Bronchial epithelial cell (primary cell): ENCODE results near the gene MRPL51. TPM values are rescaled to one million over a fixed set of nuclear protein-coding genes. Genes with fewer than 3 reads are reported as not detected.
A peak's percentile ranks its signal among the peaks of the same experiment; 100 is the strongest.
"Not testable (repeated sequence)": the region's sequence is repeated elsewhere in the genome, so short reads cannot be mapped to it uniquely, and the experiment has no call there.

Experiments
- DNase-seq: peaks from one replicate; pipeline ENCODE4 v3.0.0-alpha.2; 2010; ENCODE audit warnings: low read depth
- FAIRE-seq: peaks from 2 replicates; lab custom pipeline; 2011; peaks lifted over from hg19 to GRCh38; lab: Jason Lieb, UNC
- H3K27me3 ChIP-seq: 2 replicates; pipeline ENCODE4 v1.5.1; 2011; ENCODE audit warnings: low read length; ENCODE audit not compliant: control insufficient read depth, insufficient read depth
- H3K36me3 ChIP-seq: 2 replicates; pipeline ENCODE4 v1.5.1; 2011; ENCODE audit warnings: low read length; ENCODE audit not compliant: control insufficient read depth, insufficient read depth
- H3K4me3 ChIP-seq: 2 replicates; pipeline ENCODE4 v1.5.1; 2011; ENCODE audit warnings: mild to moderate bottlenecking, low read depth, low read length, control low read depth
- CTCF ChIP-seq: IDR thresholded peaks from 2 replicates; pipeline ENCODE4 v1.5.1; 2011; ENCODE audit warnings: mild to moderate bottlenecking, moderate library complexity, low read length, control low read depth, inconsistent platforms; ENCODE audit not compliant: insufficient read depth, severe bottlenecking
- total RNA-seq: library from RNA; depleted of rRNA; stranded (reverse); fragments of >200 nt; gene quantifications from 2 replicates; pipeline ENCODE4 v1.2.1, GENCODE V29; 2014

MRPL51 gene
- total RNA-seq, 1 donor from 2014 or later: 61.1 TPM

- Histone ChIP-seq H3K36me3 (peaks cover 28% of the 10 kb centered on the region), H3K4me3 (no peak overlapping the region), H3K27me3 (no peaks in the 10 kb centered on the region)
- FAIRE-seq: no peak
- no peak for TF ChIP-seq CTCF
- DNase-seq: peak; percentile 56
Observed at GRCh38 chr12:6539314-6539682, 46.2 kb upstream of the MRPL51 start.

DNA sequence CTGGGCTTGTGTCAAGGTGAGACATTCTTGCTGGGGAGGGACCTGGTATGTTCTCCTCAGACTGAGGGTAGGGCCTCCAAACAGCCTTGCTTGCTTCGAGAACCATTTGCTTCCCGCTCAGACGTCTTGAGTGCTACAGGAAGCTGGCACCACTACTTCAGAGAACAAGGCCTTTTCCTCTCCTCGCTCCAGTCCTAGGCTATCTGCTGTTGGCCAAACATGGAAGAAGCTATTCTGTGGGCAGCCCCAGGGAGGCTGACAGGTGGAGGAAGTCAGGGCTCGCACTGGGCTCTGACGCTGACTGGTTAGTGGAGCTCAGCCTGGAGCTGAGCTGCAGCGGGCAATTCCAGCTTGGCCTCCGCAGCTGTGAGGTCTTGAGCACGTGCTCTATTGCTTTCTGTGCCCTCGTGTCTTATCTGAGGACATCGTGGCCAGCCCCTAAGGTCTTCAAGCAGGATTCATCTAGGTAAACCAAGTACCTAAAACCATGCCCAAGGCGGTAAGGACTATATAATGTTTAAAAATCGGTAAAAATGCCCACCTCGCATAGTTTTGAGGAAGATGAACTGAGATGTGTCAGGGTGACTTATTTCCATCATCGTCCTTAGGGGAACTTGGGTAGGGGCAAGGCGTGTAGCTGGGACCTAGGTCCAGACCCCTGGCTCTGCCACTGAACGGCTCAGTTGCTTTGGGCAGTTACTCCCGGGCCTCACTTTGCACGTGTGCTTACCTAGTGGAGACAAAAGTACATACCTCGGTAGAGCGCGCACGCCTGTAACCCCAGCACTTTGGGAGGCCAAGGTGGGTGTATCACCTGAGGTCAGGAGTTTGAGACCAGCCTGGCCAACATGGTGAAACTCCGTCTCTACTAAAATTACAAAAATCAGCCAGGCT is 45.6 kb upstream of the MRPL51 start:
- FAIRE-seq (no peak), DNase-seq (peak; percentile 59)
- Histone ChIP-seq H3K36me3 (peaks cover 28% of the 10 kb centered on the region), H3K4me3 (no peak overlapping the region), H3K27me3 (no peaks in the 10 kb centered on the region)
- no peak for TF ChIP-seq CTCF

DNA sequence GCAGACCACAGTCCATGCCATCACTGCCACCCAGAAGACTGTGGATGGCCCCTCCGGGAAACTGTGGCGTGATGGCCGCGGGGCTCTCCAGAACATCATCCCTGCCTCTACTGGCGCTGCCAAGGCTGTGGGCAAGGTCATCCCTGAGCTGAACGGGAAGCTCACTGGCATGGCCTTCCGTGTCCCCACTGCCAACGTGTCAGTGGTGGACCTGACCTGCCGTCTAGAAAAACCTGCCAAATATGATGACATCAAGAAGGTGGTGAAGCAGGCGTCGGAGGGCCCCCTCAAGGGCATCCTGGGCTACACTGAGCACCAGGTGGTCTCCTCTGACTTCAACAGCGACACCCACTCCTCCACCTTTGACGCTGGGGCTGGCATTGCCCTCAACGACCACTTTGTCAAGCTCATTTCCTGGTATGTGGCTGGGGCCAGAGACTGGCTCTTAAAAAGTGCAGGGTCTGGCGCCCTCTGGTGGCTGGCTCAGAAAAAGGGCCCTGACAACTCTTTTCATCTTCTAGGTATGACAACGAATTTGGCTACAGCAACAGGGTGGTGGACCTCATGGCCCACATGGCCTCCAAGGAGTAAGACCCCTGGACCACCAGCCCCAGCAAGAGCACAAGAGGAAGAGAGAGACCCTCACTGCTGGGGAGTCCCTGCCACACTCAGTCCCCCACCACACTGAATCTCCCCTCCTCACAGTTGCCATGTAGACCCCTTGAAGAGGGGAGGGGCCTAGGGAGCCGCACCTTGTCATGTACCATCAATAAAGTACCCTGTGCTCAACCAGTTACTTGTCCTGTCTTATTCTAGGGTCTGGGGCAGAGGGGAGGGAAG is 44.7 kb upstream of the MRPL51 start:
- peak; percentile 65 for DNase-seq
- FAIRE-seq: not testable (repeated sequence)

GRCh38 chr12:6536894-6537579 is 44.0 kb upstream of the MRPL51 start:
- FAIRE-seq (no peak), DNase-seq (no peak)
- TF ChIP-seq CTCF: no peak
- Histone ChIP-seq H3K27me3 (no peaks in the 10 kb centered on the region), H3K4me3 (no peak overlapping the region), H3K36me3 (peaks cover 28% of the 10 kb centered on the region)

More for the DNA sequence above, 44.7 kb upstream of the MRPL51 start:
- H3K4me3 ChIP-seq, H3K27me3 ChIP-seq: not testable (repeated sequence)
- peak; percentile 77 for TF ChIP-seq CTCF
- H3K36me3 ChIP-seq: peaks cover 28% of the 10 kb centered on the region

DNA sequence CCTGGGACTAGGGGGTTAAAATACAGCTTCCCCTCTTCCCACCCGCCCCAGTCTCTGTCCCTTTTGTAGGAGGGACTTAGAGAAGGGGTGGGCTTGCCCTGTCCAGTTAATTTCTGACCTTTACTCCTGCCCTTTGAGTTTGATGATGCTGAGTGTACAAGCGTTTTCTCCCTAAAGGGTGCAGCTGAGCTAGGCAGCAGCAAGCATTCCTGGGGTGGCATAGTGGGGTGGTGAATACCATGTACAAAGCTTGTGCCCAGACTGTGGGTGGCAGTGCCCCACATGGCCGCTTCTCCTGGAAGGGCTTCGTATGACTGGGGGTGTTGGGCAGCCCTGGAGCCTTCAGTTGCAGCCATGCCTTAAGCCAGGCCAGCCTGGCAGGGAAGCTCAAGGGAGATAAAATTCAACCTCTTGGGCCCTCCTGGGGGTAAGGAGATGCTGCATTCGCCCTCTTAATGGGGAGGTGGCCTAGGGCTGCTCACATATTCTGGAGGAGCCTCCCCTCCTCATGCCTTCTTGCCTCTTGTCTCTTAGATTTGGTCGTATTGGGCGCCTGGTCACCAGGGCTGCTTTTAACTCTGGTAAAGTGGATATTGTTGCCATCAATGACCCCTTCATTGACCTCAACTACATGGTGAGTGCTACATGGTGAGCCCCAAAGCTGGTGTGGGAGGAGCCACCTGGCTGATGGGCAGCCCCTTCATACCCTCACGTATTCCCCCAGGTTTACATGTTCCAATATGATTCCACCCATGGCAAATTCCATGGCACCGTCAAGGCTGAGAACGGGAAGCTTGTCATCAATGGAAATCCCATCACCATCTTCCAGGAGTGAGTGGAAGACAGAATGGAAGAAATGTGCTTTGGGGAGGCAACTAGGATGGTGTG is 43.1 kb upstream of the MRPL51 start:
- peak overlapping the region; percentile 94 for H3K4me3 ChIP-seq
- H3K36me3 ChIP-seq: peaks cover 28% of the 10 kb centered on the region
- DNase-seq (no peak), FAIRE-seq (no peak)
- no peaks in the 10 kb centered on the region for H3K27me3 ChIP-seq
- TF ChIP-seq CTCF: no peak
